Spinal cord (tissue), 10 donors: ENCODE measurements around the gene LY86. TPM values are rescaled to one million over a fixed set of nuclear protein-coding genes. Genes with fewer than 3 reads are reported as not detected.
"Not testable (repeated sequence)": the region's sequence is repeated elsewhere in the genome, so short reads cannot be mapped to it uniquely, and the experiment has no call there.

Source experiments
- DNase-seq, 6 donors: peaks; one replicate each; pipeline versions ENCODE4 v3.0.0 to v3.0.0-alpha.2; 2013 to 2015; ENCODE audit warnings: low spot score in 6 of 6, low read depth in 4 of 6
- H3K27ac ChIP-seq: one replicate; pipeline ENCODE4 v1.5.1; 2013; ENCODE audit warnings: low read depth, low read length, control low read depth
- H3K27me3 ChIP-seq: one replicate; pipeline ENCODE4 v1.6.1; 2013; ENCODE audit warnings: low read length; ENCODE audit not compliant: control insufficient read depth, insufficient read depth
- H3K36me3 ChIP-seq: one replicate; pipeline ENCODE4 v1.6.1; 2013; ENCODE audit warnings: low read length; ENCODE audit not compliant: control insufficient read depth, insufficient read depth
- H3K4me1 ChIP-seq: one replicate; pipeline ENCODE4 v1.6.1; 2013; ENCODE audit warnings: low read length; ENCODE audit not compliant: control insufficient read depth, insufficient read depth
- H3K4me3 ChIP-seq: one replicate; pipeline ENCODE4 v1.5.1; 2013; ENCODE audit warnings: low read depth, low read length, control low read depth
- H3K9me3 ChIP-seq: one replicate; pipeline ENCODE4 v1.6.1; 2013; ENCODE audit warnings: low read length; ENCODE audit not compliant: control insufficient read depth, insufficient read depth
- WGBS: methylation state at CpG from one replicate; pipeline ENCODE4 v1.1.5; 2013; ENCODE audit warnings: missing lambda C conversion rate; ENCODE audit not compliant: insufficient coverage; 5-methylcytosine and 5-hydroxymethylcytosine counted together
- polyA plus RNA-seq, 2 donors: library from polyadenylated mRNA; unstranded; fragments of 120-200 nt; gene quantifications; one replicate each; pipeline ENCODE4 v1.2.1, GENCODE V29; 2013; ENCODE audit not compliant: insufficient read length in 2 of 2
- total RNA-seq, 2 donors: library from RNA; depleted of rRNA in 1 of 2; stranded (reverse); fragments of 120-200 nt in 1 of 2; fragments of >200 nt in 1 of 2; gene quantifications; one replicate each; pipeline versions ENCODE4 v1.2.3 to v1.2.4, GENCODE V29; 2013 to 2014
- donor health status: healthy.

Gene LY86
- total and polyA plus RNA-seq, 4 donors = 5.9 to 14.5 (median 7.5) TPM

DNA sequence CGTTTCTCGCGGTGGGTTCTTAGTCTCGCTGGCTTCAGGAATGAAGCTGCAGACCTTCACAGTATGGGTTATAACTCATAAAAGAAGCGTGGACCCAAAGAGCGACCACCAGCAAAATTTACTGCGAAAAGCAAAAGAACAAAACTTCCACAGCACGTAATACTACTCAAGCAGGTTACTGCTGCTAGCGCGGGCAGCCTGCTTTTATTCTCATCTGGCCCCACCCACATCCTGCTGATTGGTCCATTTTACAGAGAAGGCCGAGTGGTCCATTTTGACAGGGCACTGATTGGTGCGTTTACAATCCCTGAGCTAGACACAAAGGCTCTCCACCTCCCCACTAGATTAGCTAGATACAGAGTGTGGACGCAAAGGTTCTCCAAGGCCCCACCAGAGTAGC, 17.4 kb downstream of the LY86 start:
- WGBS = 86% methylated on average over 11 of the region's 13 CpGs
- H3K27me3 ChIP-seq = no peaks in the 10 kb centered on the region

DNA sequence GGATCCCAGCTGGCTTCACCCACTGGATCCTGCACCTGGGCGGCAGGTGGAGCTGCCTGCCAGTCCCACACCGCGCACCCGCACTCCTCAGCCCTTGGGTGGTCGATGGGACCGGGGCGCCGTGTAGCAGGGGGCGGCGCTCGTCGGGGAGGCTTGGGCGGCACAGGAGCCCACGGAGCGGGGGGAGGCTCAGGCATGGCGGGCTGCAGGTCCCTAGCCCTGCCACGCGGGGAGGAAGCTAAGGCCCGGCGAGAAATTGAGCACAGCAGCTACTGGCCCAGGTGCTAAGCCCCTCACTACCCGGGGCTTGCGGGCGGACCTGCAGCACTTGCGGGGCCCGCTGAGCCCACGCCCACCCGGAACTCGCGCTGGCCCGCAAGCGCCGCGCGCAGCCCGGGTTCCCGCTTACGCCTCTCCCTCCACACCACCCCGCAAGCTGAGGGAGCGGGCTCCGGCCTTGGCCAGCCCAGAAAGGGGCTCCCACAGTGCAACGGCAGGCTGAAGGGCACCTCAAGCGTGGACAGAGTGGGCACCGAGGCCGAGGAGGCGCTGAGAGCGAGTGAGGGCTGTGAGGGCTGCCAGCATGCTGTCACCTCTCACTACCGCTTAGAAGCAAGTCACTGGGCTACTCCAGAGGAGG, 18.0 kb downstream of the LY86 start:
- WGBS = 95% methylated on average over 47 of the region's 47 CpGs
- H3K36me3 ChIP-seq, H3K4me1 ChIP-seq, H3K27ac ChIP-seq, H3K4me3 ChIP-seq, H3K9me3 ChIP-seq, DNase-seq, H3K27me3 ChIP-seq: not testable (repeated sequence)

More for the DNA sequence above, 17.4 kb downstream of the LY86 start:
- DNase-seq = no peak
- Histone ChIP-seq H3K4me3 (no peak overlapping the region), H3K27ac (no peak overlapping the region), H3K4me1 (no peaks in the 10 kb centered on the region), H3K36me3 (no peaks in the 10 kb centered on the region), H3K9me3 (peaks cover 1% of the 10 kb centered on the region)

DNA sequence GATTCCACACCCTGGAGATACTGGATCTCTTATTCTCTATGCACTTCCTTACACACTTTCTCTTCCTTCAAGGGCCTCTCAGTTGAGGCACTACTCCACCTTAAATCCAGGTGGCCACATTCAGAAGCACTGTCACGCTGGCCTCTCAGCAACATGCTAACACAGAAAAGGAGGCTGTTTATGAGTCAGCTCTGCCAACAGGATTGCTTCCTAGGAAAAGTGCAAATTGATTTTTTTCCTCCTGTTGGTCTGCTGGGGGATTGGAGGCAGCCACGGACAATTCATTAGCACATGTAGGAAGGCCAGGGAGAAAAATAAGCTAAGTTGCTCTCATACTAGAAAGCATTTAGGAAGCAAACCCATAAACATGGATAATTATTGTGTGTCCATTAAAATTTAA, 20.9 kb downstream of the LY86 start:
- Histone ChIP-seq H3K4me1 (no peaks in the 10 kb centered on the region), H3K4me3 (no peak overlapping the region), H3K36me3 (no peaks in the 10 kb centered on the region), H3K9me3 (peaks cover 1% of the 10 kb centered on the region), H3K27ac (no peak overlapping the region), H3K27me3 (no peaks in the 10 kb centered on the region)
- no peak for DNase-seq
- 80% methylated on average over 1 of the region's 2 CpGs for WGBS

DNA sequence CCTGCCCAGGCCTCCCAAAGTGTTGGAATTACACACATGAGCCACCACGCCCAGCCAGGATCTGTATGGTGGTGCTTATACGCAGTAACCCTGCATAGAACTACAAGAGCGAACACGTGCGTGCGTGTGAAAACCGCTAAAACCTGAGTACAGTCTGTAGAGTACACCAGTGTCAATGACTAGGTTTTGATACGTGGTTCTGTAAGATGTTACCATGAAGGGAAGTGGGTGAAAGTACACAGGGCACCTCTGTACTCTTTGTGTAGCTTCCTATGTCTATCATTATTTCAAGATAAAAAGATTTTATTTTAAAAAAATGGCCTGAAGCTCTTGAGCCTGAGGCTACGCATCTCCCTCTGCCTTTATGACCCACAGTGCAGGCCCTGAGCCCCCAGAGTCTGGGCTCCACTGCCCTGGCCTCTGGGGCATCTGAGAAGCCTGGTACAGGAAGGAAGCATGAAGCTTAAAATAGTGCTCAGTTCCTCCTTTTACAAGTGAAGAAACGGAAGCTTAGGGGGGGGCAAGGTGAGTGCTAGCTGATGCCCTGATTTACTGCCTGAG, 21.6 kb downstream of the LY86 start:
- WGBS = 92% methylated on average over 5 of the region's 10 CpGs
- Histone ChIP-seq H3K36me3 (no peaks in the 10 kb centered on the region), H3K9me3 (no peaks in the 10 kb centered on the region), H3K4me1 (no peaks in the 10 kb centered on the region), H3K27me3 (no peaks in the 10 kb centered on the region), H3K4me3 (no peak overlapping the region), H3K27ac (no peak overlapping the region)
- no peak for DNase-seq

DNA sequence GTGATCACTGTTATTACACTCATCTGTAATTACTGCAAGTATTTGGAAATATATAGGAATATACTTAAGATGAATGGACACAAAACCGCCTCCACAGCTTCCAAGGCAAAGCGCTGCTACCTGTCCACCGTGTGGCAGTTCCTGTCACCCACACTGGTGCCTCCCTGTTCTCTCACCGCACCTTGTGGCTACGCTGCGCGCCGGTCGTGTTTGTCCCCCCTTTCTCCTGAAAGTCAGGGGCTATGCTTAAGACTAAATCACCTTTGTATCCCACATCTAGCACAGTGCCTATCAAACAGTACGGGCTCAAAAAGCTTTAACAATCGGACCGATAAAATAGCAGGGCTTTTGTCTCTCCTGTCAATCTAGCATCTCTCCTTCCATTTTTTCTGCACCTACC, 23.0 kb downstream of the LY86 start:
- DNase-seq = no peak
- Histone ChIP-seq H3K4me3 (no peak overlapping the region), H3K27me3 (no peaks in the 10 kb centered on the region), H3K4me1 (no peaks in the 10 kb centered on the region), H3K9me3 (no peaks in the 10 kb centered on the region), H3K27ac (no peak overlapping the region), H3K36me3 (no peaks in the 10 kb centered on the region)
- 92% methylated on average over 12 of the region's 12 CpGs for WGBS

DNA sequence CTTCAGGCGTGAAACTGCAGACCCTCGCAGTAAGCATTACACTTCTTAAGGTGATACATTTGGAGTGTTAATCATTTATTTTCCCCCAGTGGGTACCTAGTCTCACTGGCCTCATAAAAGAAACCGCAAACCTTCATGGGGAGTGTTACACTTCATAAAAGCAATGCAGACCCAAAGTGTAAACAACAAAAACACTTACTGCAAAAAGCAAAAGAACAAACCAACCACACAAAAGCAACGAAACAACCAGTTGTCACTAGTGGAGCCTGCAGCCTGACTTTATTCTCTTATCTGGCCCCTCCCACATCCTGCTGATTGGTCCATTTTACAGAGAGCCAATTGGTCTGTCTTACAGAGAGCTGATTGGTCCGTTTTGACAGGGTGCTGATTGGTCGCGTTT, 23.8 kb downstream of the LY86 start:
- WGBS = 100% methylated on average over 2 of the region's 7 CpGs
- Histone ChIP-seq H3K27ac (no peak overlapping the region), H3K4me3 (no peak overlapping the region), H3K4me1 (no peaks in the 10 kb centered on the region), H3K27me3 (no peaks in the 10 kb centered on the region), H3K9me3 (no peaks in the 10 kb centered on the region), H3K36me3 (no peaks in the 10 kb centered on the region)
- no peak for DNase-seq

DNA sequence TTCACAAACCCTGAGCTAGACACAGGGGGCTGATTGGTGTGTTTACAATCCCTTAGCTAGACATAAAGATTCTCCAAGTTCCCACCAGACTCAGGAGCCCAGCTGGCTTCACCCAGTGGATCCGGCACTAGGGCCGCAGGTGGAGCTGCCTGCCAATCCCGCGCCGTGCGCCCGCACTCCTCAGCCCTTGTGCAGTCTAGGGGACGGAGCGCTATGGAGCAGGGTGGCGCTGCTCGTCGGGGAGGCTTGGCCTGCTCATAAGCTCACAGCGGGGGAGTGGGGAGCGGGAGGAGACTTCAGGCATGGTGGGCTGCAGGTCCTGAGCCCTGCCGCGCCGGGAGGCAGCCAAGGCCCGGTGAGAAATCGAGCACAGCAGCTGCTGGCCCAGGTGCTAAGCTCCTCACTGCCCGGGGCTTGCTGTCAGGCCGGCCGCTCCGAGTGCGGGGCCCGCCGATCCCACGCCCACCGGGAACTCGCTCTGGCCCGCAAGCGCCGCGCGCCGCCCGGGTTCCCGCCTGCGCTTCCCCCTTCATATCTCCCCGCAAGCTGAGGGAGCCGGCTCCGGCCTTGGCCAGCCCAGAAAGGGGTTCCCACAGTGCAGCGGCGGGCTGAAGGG, 24.7 kb downstream of the LY86 start:
- WGBS = 93% methylated on average over 43 of the region's 43 CpGs
- not testable (repeated sequence) for H3K4me3 ChIP-seq, H3K9me3 ChIP-seq, H3K36me3 ChIP-seq, H3K27me3 ChIP-seq, H3K4me1 ChIP-seq, DNase-seq, H3K27ac ChIP-seq

DNA sequence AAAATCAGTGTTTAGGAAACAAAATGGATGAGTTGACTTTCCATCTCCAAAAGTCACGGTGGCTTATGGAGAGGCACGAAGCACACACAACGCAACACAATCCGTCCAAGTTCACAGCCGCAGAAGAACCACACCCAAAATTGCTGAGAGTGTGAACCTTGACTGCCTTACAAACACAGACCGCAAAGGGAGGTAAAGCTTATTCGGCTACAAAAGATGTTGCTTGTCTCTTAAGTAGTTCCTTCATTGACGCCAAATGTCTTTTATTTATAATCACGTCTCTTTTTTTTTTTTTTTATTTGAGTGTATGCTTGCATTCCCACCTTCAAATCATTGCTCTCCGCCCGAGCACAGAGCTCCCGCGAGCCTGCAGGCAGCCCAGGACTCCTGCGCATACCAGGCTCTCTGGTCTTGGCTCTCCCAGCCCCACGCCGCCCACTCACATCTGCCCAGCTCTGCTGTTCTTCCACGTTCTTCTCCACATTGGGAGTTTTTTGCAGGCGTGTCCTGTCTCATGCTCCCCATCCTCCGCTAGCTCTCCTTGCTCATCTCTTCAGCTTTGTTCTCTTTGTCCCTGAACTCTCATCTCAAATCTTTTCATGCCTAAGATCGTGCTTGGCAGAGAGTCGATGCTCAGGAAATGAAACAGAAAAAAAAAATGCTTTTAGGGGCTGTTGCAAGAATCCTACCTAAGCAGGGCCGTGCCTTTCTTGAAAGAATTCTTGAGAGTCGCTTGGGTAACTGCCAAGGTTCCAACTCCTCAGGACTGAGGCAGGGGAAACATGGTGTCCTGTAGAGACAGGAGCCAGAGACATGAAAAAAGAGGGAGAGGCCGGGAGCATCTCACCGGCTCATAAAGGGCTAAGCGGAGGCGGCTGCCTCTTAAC, 25.8 kb downstream of the LY86 start:
- Histone ChIP-seq H3K9me3 (no peaks in the 10 kb centered on the region), H3K4me3 (no peak overlapping the region), H3K27me3 (no peaks in the 10 kb centered on the region), H3K27ac (no peak overlapping the region), H3K4me1 (peaks cover 1% of the 10 kb centered on the region), H3K36me3 (no peaks in the 10 kb centered on the region)
- no peak for DNase-seq
- WGBS = 86% methylated on average over 21 of the region's 27 CpGs

DNA sequence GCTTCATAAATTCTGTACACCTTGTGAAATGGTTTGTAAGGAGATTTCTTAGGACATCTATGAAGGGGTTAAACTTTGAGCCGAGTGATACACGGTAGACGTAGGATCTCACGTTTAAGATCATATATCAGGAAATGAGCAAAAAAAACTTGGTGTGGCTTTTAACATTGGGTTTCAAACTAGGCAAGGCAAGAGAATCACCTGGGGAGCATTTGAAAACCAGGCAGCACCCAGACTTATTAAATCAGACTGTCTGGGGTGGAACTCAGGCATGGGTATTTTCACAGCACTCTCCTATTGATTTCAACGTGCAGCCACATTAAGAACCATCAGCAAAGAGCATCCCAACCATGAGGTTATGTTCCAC, 26.4 kb downstream of the LY86 start:
- WGBS = 89% methylated on average over 1 of the region's 5 CpGs

More for the DNA sequence above, 26.4 kb downstream of the LY86 start:
- DNase-seq = no peak
- H3K27me3 ChIP-seq = no peaks in the 10 kb centered on the region
- H3K36me3 ChIP-seq = no peaks in the 10 kb centered on the region
- peaks cover 6% of the 10 kb centered on the region for H3K4me1 ChIP-seq
- no peak overlapping the region for H3K27ac ChIP-seq
- no peaks in the 10 kb centered on the region for H3K9me3 ChIP-seq
- no peak overlapping the region for H3K4me3 ChIP-seq
